Measurements from ENCODE around the gene BUD13.
"Not testable (repeated sequence)": the region's sequence is repeated elsewhere in the genome, so short reads cannot be mapped to it uniquely, and the experiment has no call there.

BUD13 gene

DNA sequence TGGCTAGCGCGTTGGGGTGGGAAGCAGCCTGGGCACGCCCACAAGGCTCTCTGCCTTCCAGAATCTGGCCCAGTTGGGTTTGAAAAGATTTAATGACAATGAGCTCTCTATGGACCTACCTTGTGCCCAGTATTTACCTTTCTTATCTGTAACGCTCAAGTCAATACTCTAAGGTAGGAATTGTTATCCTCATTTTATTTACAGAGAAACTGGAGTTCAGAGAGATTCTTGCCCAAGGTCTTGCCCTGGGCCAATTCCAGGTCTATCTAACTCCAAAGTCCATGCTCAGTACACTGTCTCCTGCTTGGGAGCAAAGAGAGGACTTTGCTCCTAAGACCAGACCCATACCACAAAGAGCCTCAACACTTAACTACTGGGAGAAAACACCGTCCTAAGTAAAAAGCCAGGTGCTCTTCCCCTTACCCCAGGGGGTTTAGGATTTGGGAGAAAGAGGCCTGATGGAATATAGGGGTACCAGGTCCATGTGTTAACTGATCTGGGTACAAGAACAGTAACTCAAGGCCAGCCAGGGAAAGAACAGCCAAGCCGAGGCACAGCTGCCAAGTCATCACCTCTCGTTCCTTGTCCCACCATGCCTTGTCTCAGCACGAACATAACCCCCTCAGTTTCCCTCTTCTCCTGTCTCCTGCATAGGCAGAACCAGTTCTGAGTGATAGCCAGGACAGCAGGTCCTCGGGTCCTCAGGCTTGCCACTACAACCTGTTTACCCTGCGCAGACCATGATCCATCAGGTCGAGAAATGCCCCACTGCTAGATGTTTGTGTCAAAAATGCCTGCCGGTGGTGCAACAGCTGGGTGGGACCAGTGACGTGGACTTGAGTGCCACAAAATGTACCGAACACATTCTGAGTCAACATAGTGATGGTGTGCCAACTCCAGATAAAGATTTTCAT, 35.7 kb upstream of the BUD13 start:
- Histone ChIP-seq H3K36me3 (ENCODE audit: control insufficient read depth in 2 of 2, insufficient read depth in 2 of 2, low read length in 2 of 2) (no peaks in the 10 kb centered on the region), H3K27ac (ENCODE audit: low read length) (no peak overlapping the region), H3K9ac (ENCODE audit: low read length in 2 of 2) (no peak overlapping the region), H3K9me3 (ENCODE audit: control insufficient read depth in 2 of 2, low read length in 2 of 2) (no peaks in the 10 kb centered on the region), H3K4me3 (ENCODE audit: low read length in 2 of 2) (no peak overlapping the region), H3K4me1 (ENCODE audit: control insufficient read depth, insufficient read depth, low read length) (no peaks in the 10 kb centered on the region), H3K27me3 (ENCODE audit: control insufficient read depth in 1 of 2, insufficient read depth in 2 of 2, low read length in 2 of 2) (peaks cover 0 to 2% of the 10 kb centered on the region in 2 donors)

DNA sequence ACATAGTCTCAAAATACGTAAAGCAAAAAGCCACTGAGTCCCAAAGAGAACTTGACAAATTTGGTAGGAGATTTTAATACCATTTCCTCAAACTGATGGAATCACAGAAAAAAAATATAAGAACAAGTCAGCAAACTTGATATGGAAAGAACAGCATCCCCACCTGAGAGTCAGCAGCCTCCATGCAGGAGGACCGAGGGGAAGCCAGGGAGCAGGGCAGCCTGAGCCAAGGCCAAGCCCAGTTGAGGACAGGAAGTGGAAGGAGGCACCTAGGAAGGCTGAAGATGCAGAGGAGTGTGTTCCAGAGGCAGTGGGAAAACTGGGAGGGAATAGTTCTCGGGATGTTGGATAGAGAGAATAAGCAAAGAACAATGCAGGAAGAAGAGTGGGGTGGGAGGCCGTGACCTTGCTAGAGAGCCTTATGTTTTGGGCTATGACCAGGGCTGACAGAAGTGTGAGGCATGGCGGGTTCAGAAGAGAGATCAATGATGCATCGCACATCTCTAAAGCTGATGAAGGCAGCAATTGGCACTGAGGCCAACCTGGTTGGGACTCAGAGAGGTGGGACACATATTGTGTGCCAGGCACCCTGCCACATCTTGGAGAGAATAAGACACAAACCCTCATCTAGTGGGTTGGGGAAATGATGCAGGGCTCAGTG, 34.9 kb upstream of the BUD13 start:
- no peak overlapping the region for H3K27ac ChIP-seq (ENCODE audit: low read length)
- H3K9me3 ChIP-seq (ENCODE audit: control insufficient read depth in 2 of 2, low read length in 2 of 2): no peaks in the 10 kb centered on the region
- H3K9ac ChIP-seq (ENCODE audit: low read length in 2 of 2): no peak overlapping the region
- peaks cover 0 to 2% of the 10 kb centered on the region in 2 donors for H3K27me3 ChIP-seq (ENCODE audit: control insufficient read depth in 1 of 2, insufficient read depth in 2 of 2, low read length in 2 of 2)
- H3K4me1 ChIP-seq (ENCODE audit: control insufficient read depth, insufficient read depth, low read length): no peaks in the 10 kb centered on the region
- H3K36me3 ChIP-seq (ENCODE audit: control insufficient read depth in 2 of 2, insufficient read depth in 2 of 2, low read length in 2 of 2): no peaks in the 10 kb centered on the region
- H3K4me3 ChIP-seq (ENCODE audit: low read length in 2 of 2): no peak overlapping the region

DNA sequence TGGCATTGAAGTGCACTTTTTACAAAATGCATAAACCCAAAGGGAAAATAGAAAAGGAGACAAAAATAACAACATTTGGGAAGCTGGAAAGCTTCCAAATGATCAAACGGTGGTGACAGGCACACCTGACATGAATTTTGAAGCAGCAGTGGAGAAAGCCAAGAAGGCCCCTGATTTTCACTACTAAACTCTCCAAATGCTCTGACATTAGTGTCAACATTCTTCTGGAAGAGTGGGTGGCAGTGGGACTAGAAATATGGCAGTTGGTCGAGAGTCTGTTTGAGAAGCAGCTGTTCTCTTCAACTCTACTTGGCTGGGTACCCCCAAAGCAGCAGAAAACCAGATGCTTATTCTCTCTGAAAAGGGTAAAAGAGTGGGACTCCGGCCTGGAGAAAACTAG, 31.2 kb upstream of the BUD13 start:
- H3K9me3 ChIP-seq (ENCODE audit: control insufficient read depth in 2 of 2, low read length in 2 of 2): no peaks in the 10 kb centered on the region
- no peak overlapping the region for H3K9ac ChIP-seq (ENCODE audit: low read length in 2 of 2)

DNA sequence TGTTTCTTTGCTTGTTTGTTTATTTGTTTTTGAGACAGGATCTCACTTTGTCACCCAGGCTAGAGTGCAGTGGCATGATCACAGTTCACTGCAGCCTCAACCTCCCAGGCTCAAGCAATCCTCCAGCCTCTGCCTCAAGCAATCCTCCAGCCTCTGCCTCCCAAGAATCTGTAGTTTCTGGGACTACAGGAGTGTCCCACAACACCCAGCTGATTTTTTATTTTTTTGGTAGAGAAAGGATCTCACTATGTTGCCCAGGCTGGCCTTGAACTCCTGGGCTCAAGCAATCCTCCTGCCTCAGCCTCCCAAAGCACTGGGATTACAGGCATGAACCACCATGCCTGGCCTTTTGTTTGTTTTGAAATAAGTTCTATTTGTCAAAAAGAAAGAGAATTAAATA, 28.9 kb upstream of the BUD13 start:
- not testable (repeated sequence) for H3K9me3 ChIP-seq (ENCODE audit: control insufficient read depth in 2 of 2, low read length in 2 of 2); H3K36me3 ChIP-seq (ENCODE audit: control insufficient read depth in 2 of 2, insufficient read depth in 2 of 2, low read length in 2 of 2); H3K27me3 ChIP-seq (ENCODE audit: control insufficient read depth in 1 of 2, insufficient read depth in 2 of 2, low read length in 2 of 2); H3K9ac ChIP-seq (ENCODE audit: low read length in 2 of 2); H3K27ac ChIP-seq (ENCODE audit: low read length); H3K4me1 ChIP-seq (ENCODE audit: control insufficient read depth, insufficient read depth, low read length); H3K4me3 ChIP-seq (ENCODE audit: low read length in 2 of 2)

More for the DNA sequence above, 31.2 kb upstream of the BUD13 start:
- no peak overlapping the region for H3K4me3 ChIP-seq (ENCODE audit: low read length in 2 of 2)
- H3K36me3 ChIP-seq (ENCODE audit: control insufficient read depth in 2 of 2, insufficient read depth in 2 of 2, low read length in 2 of 2): no peaks in the 10 kb centered on the region
- no peak overlapping the region for H3K27ac ChIP-seq (ENCODE audit: low read length)
- no peaks in the 10 kb centered on the region for H3K4me1 ChIP-seq (ENCODE audit: control insufficient read depth, insufficient read depth, low read length)
- H3K27me3 ChIP-seq (ENCODE audit: control insufficient read depth in 1 of 2, insufficient read depth in 2 of 2, low read length in 2 of 2): peaks cover 0 to 2% of the 10 kb centered on the region in 2 donors

DNA sequence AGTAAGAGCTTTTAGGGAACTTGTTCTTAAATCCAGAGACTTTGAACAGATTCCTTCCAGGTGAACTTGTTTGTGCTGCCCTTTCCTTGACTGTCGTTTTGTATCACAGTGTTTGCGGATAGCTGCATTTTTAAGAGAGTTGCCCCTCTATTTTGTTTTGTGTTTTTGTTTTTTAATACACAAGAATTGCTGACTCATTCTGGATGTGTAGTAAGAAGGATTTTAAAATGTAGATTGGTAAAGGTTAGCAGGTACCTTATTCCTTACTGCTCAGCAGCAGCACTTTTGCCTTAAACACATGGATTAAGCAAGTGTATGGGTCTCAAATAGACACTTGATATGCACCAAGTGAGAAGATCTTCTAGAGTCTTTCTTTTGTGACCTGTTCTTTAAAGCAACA, 27.8 kb upstream of the BUD13 start:
- no peaks in the 10 kb centered on the region for H3K4me1 ChIP-seq (ENCODE audit: control insufficient read depth, insufficient read depth, low read length)
- H3K9ac ChIP-seq (ENCODE audit: low read length in 2 of 2): no peak overlapping the region
- no peak overlapping the region for H3K4me3 ChIP-seq (ENCODE audit: low read length in 2 of 2)
- no peak overlapping the region for H3K27ac ChIP-seq (ENCODE audit: low read length)
- H3K36me3 ChIP-seq (ENCODE audit: control insufficient read depth in 2 of 2, insufficient read depth in 2 of 2, low read length in 2 of 2): no peaks in the 10 kb centered on the region
- no peaks in the 10 kb centered on the region for H3K9me3 ChIP-seq (ENCODE audit: control insufficient read depth in 2 of 2, low read length in 2 of 2)
- no peaks in the 10 kb centered on the region for H3K27me3 ChIP-seq (ENCODE audit: control insufficient read depth in 1 of 2, insufficient read depth in 2 of 2, low read length in 2 of 2)

DNA sequence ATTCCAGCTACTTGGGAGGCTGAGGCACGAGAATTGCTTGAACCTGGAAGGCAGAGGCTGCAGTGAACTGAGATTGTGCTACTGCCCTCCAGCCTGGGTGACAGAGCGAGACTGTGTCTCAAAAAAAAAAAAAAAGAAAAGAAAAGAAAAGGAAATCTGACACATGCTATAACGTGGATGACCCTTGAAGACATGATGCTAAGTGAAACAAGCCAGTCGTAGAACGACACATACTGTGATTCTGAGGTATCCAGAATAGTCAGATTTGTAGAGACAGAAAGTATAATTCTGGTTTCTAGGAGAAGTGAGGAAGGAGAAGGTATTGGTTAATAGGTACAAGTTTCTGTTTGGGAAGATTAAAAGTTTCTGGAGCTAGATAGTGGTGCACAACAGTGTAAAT, 25.6 kb upstream of the BUD13 start:
- no peaks in the 10 kb centered on the region for H3K36me3 ChIP-seq (ENCODE audit: control insufficient read depth in 2 of 2, insufficient read depth in 2 of 2, low read length in 2 of 2)
- H3K4me3 ChIP-seq (ENCODE audit: low read length in 2 of 2): no peak overlapping the region
- H3K9me3 ChIP-seq (ENCODE audit: control insufficient read depth in 2 of 2, low read length in 2 of 2): no peaks in the 10 kb centered on the region
- H3K27me3 ChIP-seq (ENCODE audit: control insufficient read depth in 1 of 2, insufficient read depth in 2 of 2, low read length in 2 of 2): no peaks in the 10 kb centered on the region
- no peaks in the 10 kb centered on the region for H3K4me1 ChIP-seq (ENCODE audit: control insufficient read depth, insufficient read depth, low read length)
- H3K9ac ChIP-seq (ENCODE audit: low read length in 2 of 2): no peak overlapping the region
- H3K27ac ChIP-seq (ENCODE audit: low read length): no peak overlapping the region

DNA sequence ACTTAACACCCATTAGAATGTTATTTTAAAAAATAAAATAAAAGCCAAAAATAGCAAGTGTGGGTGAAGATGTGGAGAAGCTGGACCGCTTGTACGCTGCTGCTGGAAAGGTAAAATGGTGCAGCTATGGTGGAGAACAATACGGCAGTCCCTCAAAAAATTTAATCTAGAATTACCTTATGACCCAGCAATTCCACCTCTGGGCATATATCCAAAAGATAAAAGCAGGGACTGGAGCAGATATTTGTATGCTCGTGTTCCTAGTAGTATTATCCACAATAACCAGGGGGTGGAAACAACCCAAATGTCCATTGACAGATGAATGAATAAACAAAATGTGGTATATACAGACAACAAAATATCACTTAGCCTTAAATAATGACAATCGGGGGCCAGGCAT, 25.0 kb upstream of the BUD13 start:
- Histone ChIP-seq H3K4me3 (ENCODE audit: low read length in 2 of 2) (no peak overlapping the region), H3K36me3 (ENCODE audit: control insufficient read depth in 2 of 2, insufficient read depth in 2 of 2, low read length in 2 of 2) (no peaks in the 10 kb centered on the region), H3K9ac (ENCODE audit: low read length in 2 of 2) (no peak overlapping the region), H3K4me1 (ENCODE audit: control insufficient read depth, insufficient read depth, low read length) (no peaks in the 10 kb centered on the region), H3K9me3 (ENCODE audit: control insufficient read depth in 2 of 2, low read length in 2 of 2) (no peaks in the 10 kb centered on the region), H3K27ac (ENCODE audit: low read length) (no peak overlapping the region), H3K27me3 (ENCODE audit: control insufficient read depth in 1 of 2, insufficient read depth in 2 of 2, low read length in 2 of 2) (no peaks in the 10 kb centered on the region)

DNA sequence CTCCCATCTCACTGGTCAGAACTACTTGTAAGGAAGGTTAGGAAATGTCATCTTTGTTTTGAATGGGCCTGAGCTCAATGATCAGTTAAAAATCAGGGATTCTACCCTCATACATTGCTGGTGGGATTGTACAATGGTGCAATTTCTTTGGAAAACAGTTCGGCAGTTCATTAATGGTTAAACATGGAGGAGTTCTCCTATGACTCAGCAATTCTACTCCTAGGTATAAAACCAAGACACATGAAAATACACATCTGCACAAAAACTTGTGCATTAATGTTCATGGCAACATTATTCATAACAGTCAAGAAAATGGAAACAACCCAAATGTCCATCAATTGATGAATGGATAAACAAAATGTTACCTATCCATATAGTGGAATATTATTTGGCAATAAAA, 23.8 kb upstream of the BUD13 start:
- no peak overlapping the region for H3K9ac ChIP-seq (ENCODE audit: low read length in 2 of 2)
- no peaks in the 10 kb centered on the region for H3K27me3 ChIP-seq (ENCODE audit: control insufficient read depth in 1 of 2, insufficient read depth in 2 of 2, low read length in 2 of 2)
- no peaks in the 10 kb centered on the region for H3K36me3 ChIP-seq (ENCODE audit: control insufficient read depth in 2 of 2, insufficient read depth in 2 of 2, low read length in 2 of 2)
- no peak overlapping the region for H3K27ac ChIP-seq (ENCODE audit: low read length)
- no peaks in the 10 kb centered on the region for H3K9me3 ChIP-seq (ENCODE audit: control insufficient read depth in 2 of 2, low read length in 2 of 2)
- peaks cover 4% of the 10 kb centered on the region for H3K4me1 ChIP-seq (ENCODE audit: control insufficient read depth, insufficient read depth, low read length)
- H3K4me3 ChIP-seq (ENCODE audit: low read length in 2 of 2): no peak overlapping the region

DNA sequence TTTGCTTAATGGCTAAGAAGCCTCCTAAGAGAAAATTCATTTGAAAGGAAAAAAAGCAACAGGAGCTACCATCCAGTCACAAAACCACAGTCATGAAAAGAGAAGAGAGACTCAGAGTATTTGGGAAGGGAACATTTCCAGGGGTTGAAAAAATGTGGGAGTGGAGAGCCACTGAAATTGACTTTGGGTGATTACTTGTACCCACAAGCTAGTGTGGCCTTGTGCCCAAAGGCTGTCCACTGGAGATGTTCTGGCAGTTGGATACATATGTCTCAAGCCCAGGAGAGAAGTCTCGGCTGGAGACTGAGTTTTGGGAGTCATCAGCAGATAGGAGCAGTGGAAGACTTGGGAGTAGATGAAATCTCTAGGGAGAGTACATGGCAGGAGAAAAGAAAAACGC, 22.1 kb upstream of the BUD13 start:
- H3K9ac ChIP-seq (ENCODE audit: low read length in 2 of 2): no peak overlapping the region
- no peaks in the 10 kb centered on the region for H3K36me3 ChIP-seq (ENCODE audit: control insufficient read depth in 2 of 2, insufficient read depth in 2 of 2, low read length in 2 of 2)
- H3K9me3 ChIP-seq (ENCODE audit: control insufficient read depth in 2 of 2, low read length in 2 of 2): no peaks in the 10 kb centered on the region
- H3K4me1 ChIP-seq (ENCODE audit: control insufficient read depth, insufficient read depth, low read length): peaks cover 7% of the 10 kb centered on the region
- no peak overlapping the region for H3K4me3 ChIP-seq (ENCODE audit: low read length in 2 of 2)
- no peak overlapping the region for H3K27ac ChIP-seq (ENCODE audit: low read length)
- no peaks in the 10 kb centered on the region for H3K27me3 ChIP-seq (ENCODE audit: control insufficient read depth in 1 of 2, insufficient read depth in 2 of 2, low read length in 2 of 2)

DNA sequence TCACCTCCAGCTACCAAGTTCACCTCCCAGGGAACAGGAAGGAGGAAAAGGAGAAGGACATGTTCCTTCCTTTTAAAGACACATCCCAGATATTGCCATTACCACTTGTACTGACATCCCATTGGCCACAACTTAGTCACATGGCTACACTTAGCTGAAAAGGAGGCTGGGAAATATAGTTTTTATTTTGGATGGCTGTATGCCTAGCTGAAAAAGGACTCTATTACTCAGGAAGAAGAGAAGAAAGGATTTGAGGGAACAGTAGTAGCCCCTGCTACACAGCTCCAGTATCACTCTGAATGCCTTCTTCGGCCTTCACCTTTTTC, 20.9 kb upstream of the BUD13 start:
- Histone ChIP-seq H3K27me3 (ENCODE audit: control insufficient read depth in 1 of 2, insufficient read depth in 2 of 2, low read length in 2 of 2) (no peaks in the 10 kb centered on the region), H3K9ac (ENCODE audit: low read length in 2 of 2) (no peak overlapping the region), H3K36me3 (ENCODE audit: control insufficient read depth in 2 of 2, insufficient read depth in 2 of 2, low read length in 2 of 2) (no peaks in the 10 kb centered on the region), H3K9me3 (ENCODE audit: control insufficient read depth in 2 of 2, low read length in 2 of 2) (no peaks in the 10 kb centered on the region), H3K4me1 (ENCODE audit: control insufficient read depth, insufficient read depth, low read length) (peaks cover 7% of the 10 kb centered on the region), H3K4me3 (ENCODE audit: low read length in 2 of 2) (no peak overlapping the region), H3K27ac (ENCODE audit: low read length) (no peak overlapping the region)
